WERI-Rb-1 (cell line): Measurements from ENCODE around the gene HOXB2.

Experiments
- DNase-seq: peaks from one replicate; pipeline ENCODE4 v3.0.0-alpha.2; 2020
- H3K27ac ChIP-seq: fragments of 250-450 bp; sonication (Bioruptor Pico); 2 replicates; pipeline ENCODE4 v1.5.1; 2020; ENCODE audit warnings: mild to moderate bottlenecking, moderate library complexity
- H3K27me3 ChIP-seq: fragments of 250-450 bp; sonication (Bioruptor Pico); 2 replicates; pipeline ENCODE4 v1.5.1; 2021; ENCODE audit warnings: mild to moderate bottlenecking, low read depth, moderate library complexity; ENCODE audit not compliant: insufficient read depth, severe bottlenecking
- H3K36me3 ChIP-seq: fragments of 250-450 bp; sonication (Bioruptor Pico); 2 replicates; pipeline ENCODE4 v1.5.1; 2020; ENCODE audit warnings: mild to moderate bottlenecking, moderate library complexity
- H3K4me3 ChIP-seq: 2 replicates; pipeline ENCODE4 v1.5.1; 2011; ENCODE audit warnings: low read depth, mild to moderate bottlenecking, control low read depth, low read length
- H3K9me3 ChIP-seq: fragments of 250-450 bp; sonication (Bioruptor Pico); 2 replicates; pipeline ENCODE4 v1.5.1; 2021; ENCODE audit warnings: mild to moderate bottlenecking, moderate library complexity; ENCODE audit not compliant: severe bottlenecking
- TF ChIP-seq, protein P1 (sequence below): IDR thresholded peaks from 2 replicates; pipeline ENCODE4 v1.5.1; 2011; ENCODE audit warnings: low read depth, mild to moderate bottlenecking, control low read depth, inconsistent platforms, low read length

The HOXB2 gene

DNA sequence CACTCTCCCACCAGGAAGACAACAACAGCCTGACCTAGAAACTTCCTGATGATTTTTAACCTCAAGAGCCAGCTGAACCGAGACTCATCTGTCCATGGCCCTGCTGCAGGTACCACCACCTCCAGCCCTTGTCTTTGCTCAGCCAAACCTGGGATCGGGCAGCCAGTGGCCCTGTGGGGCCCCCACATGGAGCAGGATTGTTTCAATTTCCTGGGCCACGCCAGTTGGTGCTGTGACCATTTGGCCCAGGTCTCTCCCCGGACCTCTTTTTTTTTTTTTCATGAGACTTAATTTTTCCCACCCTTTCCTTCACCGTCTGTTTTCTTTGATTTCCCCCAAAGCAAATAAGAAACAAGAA, 8.3 kb upstream of the HOXB2 start:
- Histone ChIP-seq H3K36me3 (no peaks in the 10 kb centered on the region), H3K27me3 (peaks cover 86% of the 10 kb centered on the region), H3K27ac (no peak overlapping the region), H3K9me3 (peaks cover 9% of the 10 kb centered on the region), H3K4me3 (no peak overlapping the region)
- no peak for DNase-seq
- TF ChIP-seq, protein P1, sequence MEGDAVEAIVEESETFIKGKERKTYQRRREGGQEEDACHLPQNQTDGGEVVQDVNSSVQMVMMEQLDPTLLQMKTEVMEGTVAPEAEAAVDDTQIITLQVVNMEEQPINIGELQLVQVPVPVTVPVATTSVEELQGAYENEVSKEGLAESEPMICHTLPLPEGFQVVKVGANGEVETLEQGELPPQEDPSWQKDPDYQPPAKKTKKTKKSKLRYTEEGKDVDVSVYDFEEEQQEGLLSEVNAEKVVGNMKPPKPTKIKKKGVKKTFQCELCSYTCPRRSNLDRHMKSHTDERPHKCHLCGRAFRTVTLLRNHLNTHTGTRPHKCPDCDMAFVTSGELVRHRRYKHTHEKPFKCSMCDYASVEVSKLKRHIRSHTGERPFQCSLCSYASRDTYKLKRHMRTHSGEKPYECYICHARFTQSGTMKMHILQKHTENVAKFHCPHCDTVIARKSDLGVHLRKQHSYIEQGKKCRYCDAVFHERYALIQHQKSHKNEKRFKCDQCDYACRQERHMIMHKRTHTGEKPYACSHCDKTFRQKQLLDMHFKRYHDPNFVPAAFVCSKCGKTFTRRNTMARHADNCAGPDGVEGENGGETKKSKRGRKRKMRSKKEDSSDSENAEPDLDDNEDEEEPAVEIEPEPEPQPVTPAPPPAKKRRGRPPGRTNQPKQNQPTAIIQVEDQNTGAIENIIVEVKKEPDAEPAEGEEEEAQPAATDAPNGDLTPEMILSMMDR: no peak

DNA sequence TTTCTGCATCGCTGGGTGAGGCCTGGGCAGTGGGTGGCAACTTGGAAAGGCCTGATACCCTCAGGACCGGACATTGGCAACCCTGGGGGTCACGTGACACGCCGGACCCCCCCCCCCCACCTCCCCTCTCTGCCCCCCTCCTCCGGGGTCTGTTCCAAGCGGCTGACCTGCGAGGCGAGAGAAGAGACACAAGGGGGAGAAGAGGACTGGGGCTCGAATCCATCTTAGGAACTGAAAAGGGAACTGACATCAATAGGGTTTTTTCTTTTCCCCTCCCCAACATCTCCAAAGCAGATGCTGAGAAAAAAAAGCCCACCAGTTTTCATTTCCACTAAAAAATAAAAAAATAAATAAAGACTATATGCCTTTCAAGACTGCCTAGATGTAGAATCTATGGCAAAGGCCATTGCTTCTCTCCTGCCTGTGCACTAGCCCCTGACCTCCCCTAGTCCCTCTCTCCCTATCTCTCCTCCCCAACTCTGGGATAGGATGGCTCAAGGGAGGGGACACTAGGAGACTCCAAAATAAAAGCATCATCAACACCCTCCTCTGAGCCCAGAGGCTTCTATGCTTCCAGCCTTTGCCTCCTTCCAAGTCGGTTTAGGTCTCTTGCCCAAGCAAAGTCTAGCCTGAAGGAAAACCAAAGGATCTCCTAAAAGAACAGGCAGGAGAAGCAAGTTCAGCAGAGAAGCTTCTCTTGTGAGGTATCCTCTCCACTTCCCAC, 7.7 kb upstream of the HOXB2 start:
- no peak for DNase-seq
- H3K4me3 ChIP-seq: no peak overlapping the region
- peaks cover 86% of the 10 kb centered on the region for H3K27me3 ChIP-seq
- peaks cover 9% of the 10 kb centered on the region for H3K9me3 ChIP-seq
- TF ChIP-seq, protein P1: no peak
- H3K36me3 ChIP-seq: no peaks in the 10 kb centered on the region; the same call in 1 of the 2 replicates
- no peak overlapping the region for H3K27ac ChIP-seq

DNA sequence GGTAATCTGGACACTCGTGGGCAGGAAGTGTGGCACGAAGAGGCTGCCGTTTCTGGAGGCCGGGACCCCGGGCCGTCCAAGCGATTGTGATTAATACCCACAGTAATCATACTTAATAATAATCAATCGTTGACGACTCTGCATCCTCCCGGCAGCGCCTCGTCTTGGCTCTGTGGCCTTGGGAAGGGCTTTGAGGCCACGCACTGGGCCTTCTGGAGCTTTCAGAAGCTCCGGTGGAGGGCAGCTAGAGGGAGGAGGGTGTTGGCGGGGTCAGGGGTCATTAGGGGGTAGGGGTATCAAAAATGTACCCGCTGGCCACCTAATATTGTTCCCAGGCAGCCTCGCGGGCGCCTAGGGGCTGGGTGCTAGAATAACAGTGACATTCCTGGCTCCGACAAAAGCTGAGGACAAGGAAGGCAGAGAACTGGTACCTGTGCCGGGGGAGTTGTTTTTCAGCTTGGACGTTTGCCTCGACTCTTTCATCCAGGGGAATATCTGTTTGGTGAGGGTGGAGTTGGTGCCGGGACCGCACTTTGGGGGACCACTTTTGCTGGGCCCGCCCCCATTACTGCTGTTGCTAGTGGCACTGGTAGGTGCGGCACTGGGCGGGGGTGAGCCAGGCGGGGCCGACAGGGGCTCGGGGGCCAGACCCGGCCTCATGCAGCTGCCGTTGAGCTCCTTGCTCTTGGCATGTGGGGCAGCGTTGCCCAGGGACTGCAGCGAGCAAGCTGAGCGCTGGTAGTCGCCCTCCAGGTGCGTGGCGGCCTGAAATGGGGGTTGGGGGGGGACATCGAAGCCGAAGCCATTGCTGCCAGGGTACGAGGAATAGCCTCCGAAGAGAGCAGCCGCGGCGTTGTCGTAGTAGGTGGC, 6.9 kb upstream of the HOXB2 start:
- no peaks in the 10 kb centered on the region; the same call in 1 of the 2 replicates for H3K36me3 ChIP-seq
- H3K4me3 ChIP-seq: no peak overlapping the region
- H3K27ac ChIP-seq: no peak overlapping the region
- DNase-seq: no peak
- H3K9me3 ChIP-seq: peaks cover 9% of the 10 kb centered on the region
- TF ChIP-seq, protein P1: no peak
- peaks cover 86% of the 10 kb centered on the region for H3K27me3 ChIP-seq

DNA sequence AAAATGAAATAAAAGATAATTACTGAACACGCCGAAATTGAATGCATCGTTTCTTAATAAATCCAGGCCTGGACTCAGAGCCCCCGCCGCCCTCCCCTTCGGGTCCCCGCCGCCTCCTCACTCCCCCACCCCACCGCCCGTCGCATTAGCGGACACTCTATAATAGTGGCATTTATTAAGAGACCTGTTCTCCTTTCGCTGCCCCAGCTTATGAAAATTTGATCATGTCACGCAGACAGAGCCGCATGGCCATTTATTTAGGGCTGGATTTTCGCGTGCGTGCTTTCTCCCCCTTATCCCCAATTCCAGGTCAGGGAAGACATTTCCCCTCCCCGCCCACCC, 6.3 kb upstream of the HOXB2 start:
- DNase-seq: no peak
- peaks cover 9% of the 10 kb centered on the region for H3K9me3 ChIP-seq
- peaks cover 85% of the 10 kb centered on the region for H3K27me3 ChIP-seq
- no peaks in the 10 kb centered on the region; the same call in 1 of the 2 replicates for H3K36me3 ChIP-seq
- no peak overlapping the region for H3K27ac ChIP-seq
- H3K4me3 ChIP-seq: no peak overlapping the region
- TF ChIP-seq, protein P1: no peak

DNA sequence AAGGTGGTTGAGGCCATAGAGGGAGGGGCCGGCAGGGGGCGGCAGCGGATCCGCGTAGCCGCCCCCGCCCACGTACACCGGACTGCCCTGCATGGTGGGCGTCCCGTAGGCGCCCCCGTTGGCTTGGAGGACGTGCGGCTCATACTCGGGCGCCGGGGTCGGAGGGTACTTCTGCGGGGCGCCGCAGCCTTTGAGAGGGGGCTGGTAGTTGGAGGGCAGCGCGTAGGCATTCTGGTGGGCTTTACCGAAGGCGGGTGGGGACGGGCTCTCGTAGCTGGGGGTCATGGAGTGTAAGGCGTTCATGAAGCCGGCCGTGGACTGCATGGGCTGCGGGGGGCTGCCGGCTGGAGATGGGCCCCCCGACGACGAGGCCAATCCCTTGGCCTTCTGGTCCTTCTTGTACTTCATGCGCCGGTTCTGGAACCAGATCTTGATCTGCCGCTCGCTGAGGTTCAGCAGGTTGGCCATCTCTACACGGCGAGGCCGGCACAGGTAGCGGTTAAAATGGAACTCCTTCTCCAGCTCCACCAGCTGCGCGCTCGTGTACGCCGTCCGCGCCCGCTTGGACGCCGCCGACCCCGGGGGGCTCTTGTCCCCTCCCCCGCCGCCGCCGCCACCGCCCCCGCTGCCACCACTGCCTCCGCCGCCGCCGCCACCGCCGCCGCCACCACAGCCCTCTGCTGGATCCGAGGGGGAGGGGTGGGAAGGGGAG, 5.7 kb upstream of the HOXB2 start:
- Histone ChIP-seq H3K4me3 (no peak overlapping the region), H3K27me3 (peaks cover 88% of the 10 kb centered on the region), H3K36me3 (no peaks in the 10 kb centered on the region; the same call in 1 of the 2 replicates), H3K9me3 (peaks cover 9% of the 10 kb centered on the region), H3K27ac (no peak overlapping the region)
- no peak for DNase-seq
- TF ChIP-seq, protein P1: no peak
